ENCODE measurements around the gene APOBR.

DNA sequence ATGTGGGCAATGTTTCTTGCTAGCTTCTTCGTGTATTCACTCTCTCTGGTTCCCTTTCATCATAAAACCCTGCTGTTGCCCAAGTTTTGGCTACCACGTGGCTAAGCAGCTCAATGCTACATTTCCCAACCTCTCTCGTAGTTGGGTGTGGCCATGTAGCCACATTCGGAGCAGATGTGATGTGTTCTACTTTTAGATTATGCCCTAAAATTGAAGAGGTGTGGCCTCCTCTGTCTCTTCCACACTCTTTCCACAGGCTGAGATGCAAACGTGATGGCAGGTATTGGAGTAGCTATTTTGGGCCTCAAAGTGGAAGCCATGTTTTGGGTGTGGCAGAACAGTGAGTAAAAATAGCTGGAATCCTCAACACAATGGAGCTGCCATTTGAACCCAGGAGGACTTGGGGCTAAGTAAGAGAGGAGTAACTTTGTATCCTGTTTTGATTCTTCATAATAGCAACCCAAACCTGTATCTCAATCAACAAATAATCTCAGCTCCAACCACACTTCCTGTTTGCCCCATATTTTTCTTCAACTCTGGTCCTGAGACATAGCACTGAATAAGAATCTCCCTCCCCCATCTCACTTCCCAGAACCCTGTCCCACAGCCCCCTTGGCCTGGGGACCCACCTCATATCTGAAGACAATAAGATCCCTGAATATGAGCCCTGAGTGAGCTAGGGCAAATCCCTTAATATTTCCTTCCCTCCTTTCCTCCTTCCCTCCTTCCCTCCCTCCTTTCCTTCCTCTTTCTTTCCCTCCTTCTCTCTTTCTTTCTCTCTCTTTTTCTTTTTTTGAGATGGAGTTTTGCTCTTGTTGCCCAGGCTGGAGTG is 40.3 kb downstream of the APOBR start:
- TF ChIP-seq, protein P1, sequence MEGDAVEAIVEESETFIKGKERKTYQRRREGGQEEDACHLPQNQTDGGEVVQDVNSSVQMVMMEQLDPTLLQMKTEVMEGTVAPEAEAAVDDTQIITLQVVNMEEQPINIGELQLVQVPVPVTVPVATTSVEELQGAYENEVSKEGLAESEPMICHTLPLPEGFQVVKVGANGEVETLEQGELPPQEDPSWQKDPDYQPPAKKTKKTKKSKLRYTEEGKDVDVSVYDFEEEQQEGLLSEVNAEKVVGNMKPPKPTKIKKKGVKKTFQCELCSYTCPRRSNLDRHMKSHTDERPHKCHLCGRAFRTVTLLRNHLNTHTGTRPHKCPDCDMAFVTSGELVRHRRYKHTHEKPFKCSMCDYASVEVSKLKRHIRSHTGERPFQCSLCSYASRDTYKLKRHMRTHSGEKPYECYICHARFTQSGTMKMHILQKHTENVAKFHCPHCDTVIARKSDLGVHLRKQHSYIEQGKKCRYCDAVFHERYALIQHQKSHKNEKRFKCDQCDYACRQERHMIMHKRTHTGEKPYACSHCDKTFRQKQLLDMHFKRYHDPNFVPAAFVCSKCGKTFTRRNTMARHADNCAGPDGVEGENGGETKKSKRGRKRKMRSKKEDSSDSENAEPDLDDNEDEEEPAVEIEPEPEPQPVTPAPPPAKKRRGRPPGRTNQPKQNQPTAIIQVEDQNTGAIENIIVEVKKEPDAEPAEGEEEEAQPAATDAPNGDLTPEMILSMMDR (IDR thresholded peaks at IDR 0.05), result no peak
- no peak for TF ChIP-seq EZH2 (IDR thresholded peaks at IDR 0.05; ENCODE audit: borderline replicate concordance, insufficient read depth, low read depth, low read length, poor library complexity, severe bottlenecking)

Measured in B cell (primary cell).